ENCODE data around the gene SNX3.

SNX3 gene

DNA sequence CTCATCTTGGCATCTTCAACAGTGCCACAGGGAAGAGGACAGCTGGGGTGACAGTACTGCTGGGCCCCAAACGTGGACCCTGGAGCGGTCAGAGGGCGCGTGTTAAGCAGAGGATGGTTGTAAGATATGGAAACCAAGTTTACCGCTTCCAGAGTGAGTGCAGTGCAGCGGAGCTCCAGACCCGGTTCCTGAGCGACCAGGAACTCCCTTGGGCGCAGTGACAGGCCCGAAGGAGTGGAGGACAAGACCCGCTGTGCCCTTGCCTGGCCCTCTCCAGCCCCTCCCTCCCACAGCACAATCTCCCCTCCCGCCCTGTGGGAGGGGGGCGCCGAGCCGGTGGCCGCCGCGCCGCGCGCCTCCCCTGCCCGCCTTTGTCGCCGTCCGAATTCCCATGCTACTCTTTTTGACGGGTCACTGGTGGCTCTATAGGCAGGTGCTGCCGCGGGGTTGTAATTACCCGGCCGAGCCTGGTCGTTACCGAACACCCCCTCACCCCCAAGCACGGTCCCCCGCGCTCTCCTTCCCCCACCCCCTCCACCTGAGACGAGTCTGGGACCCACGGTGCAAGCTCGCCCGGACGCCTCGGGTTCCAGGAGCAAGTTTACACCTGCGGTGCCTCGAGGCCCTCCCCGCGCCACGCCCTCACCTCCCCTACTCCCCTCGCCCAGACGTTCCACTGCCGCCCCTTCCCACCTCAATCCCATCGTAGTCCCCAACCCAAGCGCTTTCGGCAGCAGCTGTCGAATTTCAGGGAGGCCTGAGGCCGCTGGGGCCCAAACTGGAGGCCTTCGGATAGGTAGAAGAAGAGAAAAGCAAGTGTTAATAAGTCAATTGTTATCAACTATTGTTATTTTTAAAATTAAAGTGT is 91.1 kb downstream of the SNX3 start:
- DNase-seq, result no peak

- no peak for DNase-seq
These were observed 92.1 kb downstream of the SNX3 start for GRCh38 chr6:108168501-108169463.

GRCh38 chr6:108168090-108168463 is 92.8 kb downstream of the SNX3 start:
- DNase-seq, result no peak

- no peak for DNase-seq
These were observed 93.3 kb downstream of the SNX3 start for GRCh38 chr6:108167449-108168089.

GRCh38 chr6:108166664-108167448 is 94.0 kb downstream of the SNX3 start:
- no peak for DNase-seq

DNA sequence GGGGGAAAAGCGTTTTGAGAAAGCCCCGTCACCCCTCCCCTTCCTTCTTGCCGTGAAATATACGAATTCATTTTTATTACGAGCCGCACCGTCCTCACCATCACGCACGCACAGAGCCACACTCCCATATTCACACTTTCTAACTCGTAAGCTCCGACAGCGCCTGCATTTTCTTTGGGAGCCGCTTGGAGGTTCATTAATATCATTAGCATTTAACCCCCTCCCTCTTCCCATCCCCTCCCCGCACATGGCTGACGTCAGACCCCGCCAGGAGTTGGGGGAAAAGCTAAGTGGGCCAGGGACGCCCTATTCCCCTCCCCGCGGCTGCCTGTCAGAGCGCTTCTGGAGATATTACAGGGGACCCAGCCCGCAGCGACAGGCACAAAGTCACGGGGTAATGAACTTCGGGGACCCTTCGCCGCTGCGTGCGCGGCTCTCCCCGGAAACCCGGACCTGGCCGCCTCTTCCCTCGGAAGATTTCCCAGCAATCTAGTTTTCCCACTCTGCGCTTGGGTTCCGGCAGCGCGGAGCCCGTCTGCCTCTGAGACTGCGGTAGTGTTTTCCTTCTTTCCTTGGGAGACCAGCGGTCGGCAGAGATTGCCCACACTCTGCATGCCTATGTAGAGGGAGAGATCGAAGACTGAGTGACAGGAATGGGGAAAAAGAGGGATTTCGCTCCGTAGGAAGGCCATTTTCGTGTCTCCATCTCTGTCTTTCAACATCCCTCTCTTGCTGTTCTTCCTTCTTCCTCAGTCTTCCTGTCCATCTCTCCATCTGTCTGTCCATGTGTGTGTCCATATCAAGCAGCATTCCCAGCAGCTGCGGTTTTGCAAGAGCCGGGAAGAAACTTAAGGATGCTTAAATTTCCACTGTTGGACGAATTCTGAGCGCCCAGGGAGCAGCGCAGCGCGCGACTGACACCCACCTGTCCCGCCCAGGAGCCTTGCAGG is 94.9 kb downstream of the SNX3 start, which contains the start of gene NR2E1:
NR2E1 (plus strand) TSS at position 309 of the 950 bp plus-strand sequence. CDS start 744 bp downstream, outside the sequence.
- no peak for DNase-seq

DNA sequence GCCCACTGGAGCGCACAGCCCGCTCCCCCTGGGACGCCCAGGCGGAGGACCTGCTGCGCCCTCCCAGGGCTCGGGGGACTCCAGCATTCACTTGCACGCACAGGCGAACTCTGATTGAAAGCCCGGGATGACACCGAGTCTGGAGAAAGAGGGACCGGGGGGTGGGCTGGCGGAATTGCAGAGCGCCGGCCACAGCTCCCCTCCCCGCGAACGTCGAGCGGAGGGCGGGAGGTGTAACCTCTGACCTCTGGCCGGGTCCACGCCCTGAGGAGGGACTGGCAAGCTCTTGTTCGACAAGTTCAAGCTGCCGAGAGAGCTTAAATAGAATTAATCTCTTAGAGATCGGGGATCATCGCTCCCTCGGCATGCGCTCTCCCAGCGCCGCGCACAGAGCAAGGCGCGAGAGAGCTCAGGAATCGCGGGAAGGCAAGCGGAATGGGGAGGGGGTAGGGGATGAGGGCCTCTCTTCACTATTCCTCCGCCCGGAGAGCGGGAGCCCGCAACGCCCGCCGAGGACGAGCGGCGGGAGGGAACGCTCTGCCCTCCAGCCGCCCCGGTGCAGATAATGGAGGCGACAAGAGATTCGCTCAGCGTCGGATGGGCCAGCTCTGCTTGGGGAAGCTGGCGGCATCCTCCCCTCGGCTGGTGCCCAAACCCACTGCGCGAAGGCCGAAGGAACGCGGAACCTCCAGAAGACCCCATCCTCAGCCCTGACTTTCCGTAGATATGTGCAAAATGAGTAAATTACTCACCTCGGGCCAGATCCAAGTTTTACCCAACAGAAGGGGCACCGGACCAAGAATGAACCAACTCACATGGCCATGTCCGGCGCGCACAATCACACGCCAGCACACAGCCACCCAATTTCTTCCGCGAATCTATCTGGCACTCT is 95.8 kb downstream of the SNX3 start:
- DNase-seq, result no peak

- DNase-seq, result no peak
These were observed 96.4 kb downstream of the SNX3 start for GRCh38 chr6:108164543-108164814.

- DNase-seq, result no peak
These were observed 96.9 kb downstream of the SNX3 start for GRCh38 chr6:108163644-108164542.

GRCh38 chr6:108163267-108163643 is 97.6 kb downstream of the SNX3 start:
- no peak for DNase-seq

DNA sequence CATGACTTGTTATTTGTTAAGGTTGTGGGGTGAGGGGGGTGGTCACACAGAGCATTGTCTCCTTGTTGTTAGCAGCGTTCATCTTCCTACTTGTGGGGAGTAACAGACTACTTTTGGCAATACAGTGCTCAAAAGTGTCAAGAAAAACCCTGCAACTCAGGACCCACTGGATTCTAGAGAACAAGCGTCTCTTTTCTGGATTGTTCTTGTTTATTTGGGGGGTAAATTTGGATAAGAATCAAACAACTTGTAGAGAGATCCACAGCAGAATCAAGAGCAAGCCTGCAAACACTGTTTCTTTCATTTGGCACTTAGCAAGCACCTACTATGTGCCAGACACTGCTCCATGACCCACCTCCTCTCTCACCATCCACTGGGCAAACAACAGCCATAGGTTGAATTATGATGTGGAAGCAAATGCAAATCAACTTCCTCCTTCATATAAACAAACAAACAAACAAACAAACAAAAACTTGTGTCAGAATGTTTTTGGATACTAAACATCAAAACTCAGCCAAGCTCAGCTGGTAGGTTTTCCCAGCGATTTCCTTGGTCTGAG is 99.0 kb downstream of the SNX3 start:
- no peak for DNase-seq
